HepG2 (cell line): ENCODE results near the gene BCL2L2. TPM values are rescaled to one million over a fixed set of nuclear protein-coding genes. Genes with fewer than 3 reads are reported as not detected.

Source experiments
- CEBPZ ChIP-seq: IDR thresholded peaks from 2 replicates; pipeline ENCODE4 v1.6.1; 2012; ENCODE audit warnings: low read length, improper control_type of control experiment
- DRAP1 ChIP-seq: IDR thresholded peaks from 2 replicates; pipeline ENCODE4 v1.6.1; 2016; ENCODE audit warnings: missing genetic modification reagents, missing compliant biosample characterization
- KLF12 ChIP-seq: sonication (generic); formaldehyde crosslinking; IDR thresholded peaks from 2 replicates; pipeline ENCODE4 v1.4.0; 2020; ENCODE audit warnings: missing genetic modification reagents, borderline replicate concordance
- MXD4 ChIP-seq: IDR thresholded peaks from 2 replicates; pipeline ENCODE4 v1.6.1; 2016; ENCODE audit warnings: mild to moderate bottlenecking, missing biosample characterization, missing genetic modification reagents
- PRDM10 ChIP-seq: sonication (generic); formaldehyde crosslinking; IDR thresholded peaks from 2 replicates; pipeline ENCODE4 v1.4.0; 2020; ENCODE audit warnings: low read depth, missing genetic modification reagents
- TBX3 ChIP-seq: fragments of 450-650 bp; IDR thresholded peaks from 2 replicates; pipeline ENCODE4 v1.6.1; 2017; ENCODE audit warnings: antibody characterized with exemption, mild to moderate bottlenecking, inconsistent platforms, borderline replicate concordance
- TSC22D2 ChIP-seq: sonication (generic); formaldehyde crosslinking; IDR thresholded peaks from 2 replicates; pipeline ENCODE4 v1.5.1; 2020; ENCODE audit warnings: missing genetic modification reagents, mild to moderate bottlenecking, borderline replicate concordance
- ZBTB40 ChIP-seq, 2 experiments: fragments of 450-650 bp in 1 of 2; sonication (generic) in 1 of 2; formaldehyde crosslinking in 1 of 2; IDR thresholded peaks; 2 replicates each; pipeline versions ENCODE4 v1.6.1 to v1.8.0; 2016 to 2022; ENCODE audit warnings: antibody characterized with exemption in 1 of 2, mild to moderate bottlenecking in 1 of 2, missing genetic modification reagents in 1 of 2
- ZMYM4 ChIP-seq: sonication (generic); formaldehyde crosslinking; IDR thresholded peaks from 2 replicates; pipeline ENCODE4 v1.8.1; 2023; ENCODE audit warnings: mild to moderate bottlenecking, missing genetic modification reagents
- polyA plus RNA-seq, 8 experiments: library from polyadenylated mRNA; depleted of rRNA in 3 of 8; stranded (reverse) in 7 of 8; unstranded in 1 of 8; fragments of >200 nt; fragmentation: Illumina TruSeq in 4 of 8; extraction: Trizol in 4 of 8; gene quantifications; 2 replicates each; pipeline versions ENCODE4 v1.2.1 to v1.2.3, GENCODE V29; 2011 to 2016; ENCODE audit warnings: low read depth in 4 of 8, missing spikeins in 1 of 8, mixed read lengths in 1 of 8; ENCODE audit not compliant: insufficient read depth in 1 of 8
- total RNA-seq, 5 experiments: library from RNA; depleted of rRNA; stranded (reverse); fragments of >200 nt; fragmentation: Illumina TruSeq; extraction: Trizol; gene quantifications; 2 replicates each; pipeline ENCODE4 v1.2.3, GENCODE V29; 2016; ENCODE audit warnings: low read depth in 1 of 5

BCL2L2 gene
- total and polyA plus RNA-seq, 2 of the 13 experiments (the other 11 are each of a cell fraction or from before 2014, with no cell fraction given) = 28.1 to 49.8 TPM

- TF ChIP-seq ZBTB40 (IDR thresholded peaks at IDR 0.05) (no peak), ZBTB40 (CRISPR knock-in tag; IDR thresholded peaks at IDR 0.05) (no peak; the same call in 1 of the 2 replicates), KLF12 (CRISPR knock-in tag) (peak; percentile 68), ZMYM4 (CRISPR knock-in tag) (no peak), PRDM10 (CRISPR knock-in tag) (no peak), CEBPZ (no peak), TSC22D2 (no peak), MXD4 (CRISPR knock-in tag) (peak; percentile 19; the same call in 1 of the 2 replicates), TBX3 (no peak), DRAP1 (no peak)
Observed at GRCh38 chr14:23294734-23295561, 11.7 kb upstream of the BCL2L2 start (continued).
